Panc1 (cell line): ENCODE results near the gene KLB.

Source experiments
- TF ChIP-seq, protein P1 (sequence below): fragments of 450-650 bp; IDR thresholded peaks from 2 replicates; pipeline ENCODE4 v1.5.1; 2017; ENCODE audit warnings: mild to moderate bottlenecking
- TF ChIP-seq, protein P2 (sequence below), 2 experiments: IDR thresholded peaks; 2 replicates each; pipeline ENCODE4 v1.6.1; 2011 to 2012; ENCODE audit warnings: low read depth in 2 of 2, control low read depth in 1 of 2, low read length in 1 of 2, mild to moderate bottlenecking in 1 of 2, moderate library complexity in 1 of 2; ENCODE audit not compliant: insufficient read depth in 1 of 2

DNA sequence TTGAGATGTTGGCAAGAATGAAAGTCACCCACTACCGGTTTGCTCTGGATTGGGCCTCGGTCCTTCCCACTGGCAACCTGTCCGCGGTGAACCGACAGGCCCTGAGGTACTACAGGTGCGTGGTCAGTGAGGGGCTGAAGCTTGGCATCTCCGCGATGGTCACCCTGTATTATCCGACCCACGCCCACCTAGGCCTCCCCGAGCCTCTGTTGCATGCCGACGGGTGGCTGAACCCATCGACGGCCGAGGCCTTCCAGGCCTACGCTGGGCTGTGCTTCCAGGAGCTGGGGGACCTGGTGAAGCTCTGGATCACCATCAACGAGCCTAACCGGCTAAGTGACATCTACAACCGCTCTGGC, 39.7 kb downstream of the KLB start:
- TF ChIP-seq, protein P1, sequence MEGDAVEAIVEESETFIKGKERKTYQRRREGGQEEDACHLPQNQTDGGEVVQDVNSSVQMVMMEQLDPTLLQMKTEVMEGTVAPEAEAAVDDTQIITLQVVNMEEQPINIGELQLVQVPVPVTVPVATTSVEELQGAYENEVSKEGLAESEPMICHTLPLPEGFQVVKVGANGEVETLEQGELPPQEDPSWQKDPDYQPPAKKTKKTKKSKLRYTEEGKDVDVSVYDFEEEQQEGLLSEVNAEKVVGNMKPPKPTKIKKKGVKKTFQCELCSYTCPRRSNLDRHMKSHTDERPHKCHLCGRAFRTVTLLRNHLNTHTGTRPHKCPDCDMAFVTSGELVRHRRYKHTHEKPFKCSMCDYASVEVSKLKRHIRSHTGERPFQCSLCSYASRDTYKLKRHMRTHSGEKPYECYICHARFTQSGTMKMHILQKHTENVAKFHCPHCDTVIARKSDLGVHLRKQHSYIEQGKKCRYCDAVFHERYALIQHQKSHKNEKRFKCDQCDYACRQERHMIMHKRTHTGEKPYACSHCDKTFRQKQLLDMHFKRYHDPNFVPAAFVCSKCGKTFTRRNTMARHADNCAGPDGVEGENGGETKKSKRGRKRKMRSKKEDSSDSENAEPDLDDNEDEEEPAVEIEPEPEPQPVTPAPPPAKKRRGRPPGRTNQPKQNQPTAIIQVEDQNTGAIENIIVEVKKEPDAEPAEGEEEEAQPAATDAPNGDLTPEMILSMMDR, result no peak
- TF ChIP-seq, protein P2, sequence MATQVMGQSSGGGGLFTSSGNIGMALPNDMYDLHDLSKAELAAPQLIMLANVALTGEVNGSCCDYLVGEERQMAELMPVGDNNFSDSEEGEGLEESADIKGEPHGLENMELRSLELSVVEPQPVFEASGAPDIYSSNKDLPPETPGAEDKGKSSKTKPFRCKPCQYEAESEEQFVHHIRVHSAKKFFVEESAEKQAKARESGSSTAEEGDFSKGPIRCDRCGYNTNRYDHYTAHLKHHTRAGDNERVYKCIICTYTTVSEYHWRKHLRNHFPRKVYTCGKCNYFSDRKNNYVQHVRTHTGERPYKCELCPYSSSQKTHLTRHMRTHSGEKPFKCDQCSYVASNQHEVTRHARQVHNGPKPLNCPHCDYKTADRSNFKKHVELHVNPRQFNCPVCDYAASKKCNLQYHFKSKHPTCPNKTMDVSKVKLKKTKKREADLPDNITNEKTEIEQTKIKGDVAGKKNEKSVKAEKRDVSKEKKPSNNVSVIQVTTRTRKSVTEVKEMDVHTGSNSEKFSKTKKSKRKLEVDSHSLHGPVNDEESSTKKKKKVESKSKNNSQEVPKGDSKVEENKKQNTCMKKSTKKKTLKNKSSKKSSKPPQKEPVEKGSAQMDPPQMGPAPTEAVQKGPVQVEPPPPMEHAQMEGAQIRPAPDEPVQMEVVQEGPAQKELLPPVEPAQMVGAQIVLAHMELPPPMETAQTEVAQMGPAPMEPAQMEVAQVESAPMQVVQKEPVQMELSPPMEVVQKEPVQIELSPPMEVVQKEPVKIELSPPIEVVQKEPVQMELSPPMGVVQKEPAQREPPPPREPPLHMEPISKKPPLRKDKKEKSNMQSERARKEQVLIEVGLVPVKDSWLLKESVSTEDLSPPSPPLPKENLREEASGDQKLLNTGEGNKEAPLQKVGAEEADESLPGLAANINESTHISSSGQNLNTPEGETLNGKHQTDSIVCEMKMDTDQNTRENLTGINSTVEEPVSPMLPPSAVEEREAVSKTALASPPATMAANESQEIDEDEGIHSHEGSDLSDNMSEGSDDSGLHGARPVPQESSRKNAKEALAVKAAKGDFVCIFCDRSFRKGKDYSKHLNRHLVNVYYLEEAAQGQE (IDR thresholded peaks at IDR 0.05; ENCODE audit: insufficient read depth in 1 of 2, low read depth in 2 of 2, low read length in 1 of 2), result no peak
